NCI-H2227 treated with DMSO at 0.1 percent for 48 hours (cell line): ENCODE data around the gene DNAJC15.

Experiments used
- DNase-seq: peaks from one replicate; lab custom pipeline; 2025; lab: John Stamatoyannopoulos, UW

Gene DNAJC15

GRCh38 chr13:43157796-43158195 is 134.4 kb downstream of the DNAJC15 start:
- no peak for DNase-seq

GRCh38 chr13:43158516-43158915 is 135.1 kb downstream of the DNAJC15 start:
- DNase-seq = no peak

- no peak for DNase-seq
Observed at GRCh38 chr13:43159026-43159461, 135.7 kb downstream of the DNAJC15 start.
